HEK293 (cell line): ENCODE data around the gene FGF23.
A peak's percentile ranks its signal among the peaks of the same experiment; 100 is the strongest.

Experiments
- CTCF ChIA-PET: fragments of 350-600 bp; formaldehyde crosslinking; extraction: SDS; loops from one replicate; lab custom pipeline; 2021; ENCODE audit warnings: antibody characterized with exemption; lab: Yijun Ruan, JAX
- POLR2A ChIA-PET: fragments of 300-600 bp; formaldehyde crosslinking; extraction: SDS; loops from one replicate; lab custom pipeline; 2020; ENCODE audit warnings: antibody characterized with exemption, inconsistent platforms; lab: Yijun Ruan, JAX
- H3K27ac ChIP-seq: fragments of 200-500 bp; sonication (Bioruptor generic); 2 replicates; pipeline ENCODE4 v1.5.1; 2014; ENCODE audit warnings: low read depth, low read length, control low read depth, inconsistent platforms; ENCODE audit errors: extremely low read depth
- H3K36me3 ChIP-seq, 2 experiments: fragments of 200-500 bp in 1 of 2; sonication (Bioruptor generic) in 1 of 2; 1 replicate in 1 of 2; 2 replicates in 1 of 2; pipeline ENCODE4 v1.5.1; 2014 to 2017; ENCODE audit warnings: inconsistent platforms in 2 of 2, low read length in 2 of 2; ENCODE audit not compliant: control insufficient read depth in 2 of 2, insufficient read depth in 1 of 2
- H3K4me1 ChIP-seq: fragments of 200-500 bp; sonication (Bioruptor generic); 2 replicates; pipeline ENCODE4 v1.5.1; 2014; ENCODE audit warnings: mild to moderate bottlenecking, low read length, inconsistent platforms; ENCODE audit not compliant: control insufficient read depth, insufficient read depth
- H3K4me3 ChIP-seq: 2 replicates; pipeline ENCODE4 v1.5.1; 2011; ENCODE audit warnings: low read depth, mild to moderate bottlenecking, control low read depth, low read length, moderate library complexity
- H3K9me3 ChIP-seq: fragments of 200-500 bp; sonication (Bioruptor generic); 2 replicates; pipeline ENCODE4 v1.5.1; 2014; ENCODE audit warnings: low read depth, low read length, inconsistent platforms; ENCODE audit not compliant: control insufficient read depth, insufficient read depth
- GLI4 ChIP-seq: fragments of 450-650 bp; formaldehyde crosslinking; IDR thresholded peaks from 2 replicates; pipeline ENCODE4 v1.5.1; 2016; ENCODE audit warnings: missing biosample characterization, missing genetic modification characterization
- GLIS1 ChIP-seq: fragments of 450-650 bp; formaldehyde crosslinking; IDR thresholded peaks from 2 replicates; pipeline ENCODE4 v1.5.1; 2016; ENCODE audit warnings: missing biosample characterization, missing genetic modification characterization
- KLF17 ChIP-seq: fragments of 450-650 bp; formaldehyde crosslinking; IDR thresholded peaks from 2 replicates; pipeline ENCODE4 v1.5.1; 2016; ENCODE audit warnings: missing biosample characterization, missing genetic modification characterization
- MEIS1 ChIP-seq: sonication (generic); formaldehyde crosslinking; IDR thresholded peaks from 2 replicates; pipeline ENCODE4 v1.8.1; 2022; ENCODE audit warnings: missing genetic modification reagents, mild to moderate bottlenecking, borderline replicate concordance
- PRDM1 ChIP-seq: fragments of 450-650 bp; formaldehyde crosslinking; IDR thresholded peaks from 2 replicates; pipeline ENCODE4; 2016; ENCODE audit warnings: missing biosample characterization, missing genetic modification characterization
- PRDM6 ChIP-seq: fragments of 450-650 bp; formaldehyde crosslinking; IDR thresholded peaks from 2 replicates; pipeline ENCODE4 v1.5.1; 2017; ENCODE audit warnings: missing biosample characterization, missing genetic modification characterization
- TCF7L2 ChIP-seq: IDR thresholded peaks from 2 replicates; pipeline ENCODE4 v1.6.1; 2011; ENCODE audit warnings: low read depth, mild to moderate bottlenecking, inconsistent platforms, low read length, moderate library complexity, borderline replicate concordance
- TRIM28 ChIP-seq: IDR thresholded peaks from 2 replicates; pipeline ENCODE4 v1.6.1; 2011; ENCODE audit warnings: low read length, control low read depth, borderline replicate concordance
- YY1 ChIP-seq: fragments of 450-650 bp; formaldehyde crosslinking; IDR thresholded peaks from 2 replicates; pipeline ENCODE4 v1.5.1; 2018; ENCODE audit warnings: missing biosample characterization, missing genetic modification characterization
- YY2 ChIP-seq: fragments of 450-650 bp; formaldehyde crosslinking; IDR thresholded peaks from 2 replicates; pipeline ENCODE4 v1.5.1; 2016; ENCODE audit warnings: missing biosample characterization, missing genetic modification characterization
- ZBTB1 ChIP-seq: fragments of 450-650 bp; formaldehyde crosslinking; IDR thresholded peaks from 2 replicates; pipeline ENCODE4 v1.5.1; 2016; ENCODE audit warnings: missing biosample characterization, missing genetic modification characterization
- ZBTB10 ChIP-seq: fragments of 450-650 bp; formaldehyde crosslinking; IDR thresholded peaks from 2 replicates; pipeline ENCODE4 v1.5.1; 2016; ENCODE audit warnings: missing biosample characterization, missing genetic modification characterization
- ZFHX2 ChIP-seq: fragments of 450-650 bp; formaldehyde crosslinking; conservative IDR thresholded peaks from 2 replicates; pipeline ENCODE4 v1.5.1; 2016; ENCODE audit warnings: missing biosample characterization, missing genetic modification characterization
- ZNF138 ChIP-seq: fragments of 450-650 bp; formaldehyde crosslinking; IDR thresholded peaks from 2 replicates; pipeline ENCODE4 v1.5.1; 2016; ENCODE audit warnings: missing biosample characterization, missing genetic modification characterization, borderline replicate concordance
- ZNF146 ChIP-seq: fragments of 450-650 bp; formaldehyde crosslinking; IDR thresholded peaks from 2 replicates; pipeline ENCODE4 v1.5.1; 2016; ENCODE audit warnings: missing biosample characterization, missing genetic modification characterization
- ZNF174 ChIP-seq: fragments of 450-650 bp; formaldehyde crosslinking; IDR thresholded peaks from 2 replicates; pipeline ENCODE4 v1.5.0; 2017; ENCODE audit warnings: missing biosample characterization, mild to moderate bottlenecking, missing genetic modification characterization
- ZNF2 ChIP-seq: fragments of 450-650 bp; formaldehyde crosslinking; IDR thresholded peaks from 2 replicates; pipeline ENCODE4 v1.5.1; 2016; ENCODE audit warnings: missing biosample characterization, missing genetic modification characterization
- ZNF239 ChIP-seq: fragments of 450-650 bp; formaldehyde crosslinking; IDR thresholded peaks from 2 replicates; pipeline ENCODE4 v1.5.1; 2016; ENCODE audit warnings: missing biosample characterization, missing genetic modification characterization
- ZNF266 ChIP-seq: fragments of 450-650 bp; formaldehyde crosslinking; IDR thresholded peaks from 2 replicates; pipeline ENCODE4 v1.5.1; 2016; ENCODE audit warnings: missing biosample characterization, missing genetic modification characterization, low read depth
- ZNF350 ChIP-seq: fragments of 450-650 bp; formaldehyde crosslinking; IDR thresholded peaks from 2 replicates; pipeline ENCODE4 v1.5.0; 2017; ENCODE audit warnings: missing biosample characterization, mild to moderate bottlenecking, missing genetic modification characterization
- ZNF391 ChIP-seq: fragments of 450-650 bp; formaldehyde crosslinking; IDR thresholded peaks from 2 replicates; pipeline ENCODE4 v1.5.1; 2016; ENCODE audit warnings: low read depth, missing biosample characterization, missing genetic modification characterization, borderline replicate concordance
- ZNF404 ChIP-seq: fragments of 450-650 bp; formaldehyde crosslinking; IDR thresholded peaks from 2 replicates; pipeline ENCODE4 v1.5.1; 2017; ENCODE audit warnings: missing biosample characterization, missing genetic modification characterization
- ZNF513 ChIP-seq: fragments of 450-650 bp; IDR thresholded peaks from 2 replicates; pipeline ENCODE4 v1.5.1; 2018; ENCODE audit warnings: missing biosample characterization, missing genetic modification characterization
- ZNF660 ChIP-seq: fragments of 450-650 bp; IDR thresholded peaks from 2 replicates; pipeline ENCODE4 v1.5.1; 2018; ENCODE audit warnings: missing biosample characterization, mild to moderate bottlenecking, missing genetic modification characterization
- ZNF747 ChIP-seq: fragments of 450-650 bp; formaldehyde crosslinking; IDR thresholded peaks from 2 replicates; pipeline ENCODE4 v1.5.1; 2016; ENCODE audit warnings: missing biosample characterization, missing genetic modification characterization
- ZNF785 ChIP-seq: fragments of 450-650 bp; formaldehyde crosslinking; IDR thresholded peaks from 2 replicates; pipeline ENCODE4 v1.5.1; 2016; ENCODE audit warnings: missing biosample characterization, missing genetic modification characterization
- ZNF792 ChIP-seq: fragments of 450-650 bp; formaldehyde crosslinking; IDR thresholded peaks from 2 replicates; pipeline ENCODE4 v1.5.1; 2016; ENCODE audit warnings: missing biosample characterization, missing genetic modification characterization
- ZXDB ChIP-seq: fragments of 450-650 bp; formaldehyde crosslinking; IDR thresholded peaks from 2 replicates; pipeline ENCODE4 v1.5.1; 2016; ENCODE audit warnings: missing biosample characterization, missing genetic modification characterization

The FGF23 gene

GRCh38 chr12:4418913-4419312 lies 39.4 kb upstream of the FGF23 start:
- Histone ChIP-seq H3K27ac (no peak overlapping the region), H3K4me3 (no peak overlapping the region), H3K4me1 (no peaks in the 10 kb centered on the region), H3K9me3 (no peaks in the 10 kb centered on the region), H3K36me3 (no peaks in the 10 kb centered on the region)
- ChIA-PET POLR2A (no interaction called here), CTCF (no interaction called here)
- peak; percentile 98 for TF ChIP-seq PRDM1 (tag by site-specific recombination)
- no peak for TF ChIP-seq GLI4 (tag by site-specific recombination)

GRCh38 chr12:4417936-4418335 lies 38.4 kb upstream of the FGF23 start:
- no peak overlapping the region for H3K27ac ChIP-seq
- H3K4me3 ChIP-seq: no peak overlapping the region
- TF ChIP-seq GLIS1 (tag by site-specific recombination) (no peak), ZNF266 (no peak), YY1 (tag by site-specific recombination) (no peak), ZXDB (tag by site-specific recombination) (no peak), ZNF239 (tag by site-specific recombination) (no peak), ZNF146 (no peak), TRIM28 (no peak), ZNF785 (tag by site-specific recombination) (no peak)
- no peaks in the 10 kb centered on the region for H3K9me3 ChIP-seq
- ChIA-PET POLR2A (no interaction called here), CTCF (no interaction called here)
- no peaks in the 10 kb centered on the region for H3K4me1 ChIP-seq
- no peaks in the 10 kb centered on the region for H3K36me3 ChIP-seq

- no peaks in the 10 kb centered on the region for H3K4me1 ChIP-seq
- POLR2A ChIA-PET: no interaction called here
- CTCF ChIA-PET: interaction anchor here (0.6 to 0.9 kb wide), 3 partner anchors 82 to 170 kb away, joined by 4 to 5 read pairs (median 5); no protein-coding TSS in a partner anchor
Observed at GRCh38 chr12:4417455-4417854, 37.9 kb upstream of the FGF23 start.

GRCh38 chr12:4416276-4416675 lies 36.8 kb upstream of the FGF23 start:
- POLR2A ChIA-PET: no interaction called here
- Histone ChIP-seq H3K9me3 (no peaks in the 10 kb centered on the region), H3K4me3 (no peak overlapping the region), H3K27ac (no peak overlapping the region), H3K4me1 (no peaks in the 10 kb centered on the region), H3K36me3 (no peaks in the 10 kb centered on the region)
- CTCF ChIA-PET: interaction anchor here (0.6 kb wide), 2 partner anchors 11 to 1026 kb away, joined by 3 read pairs; no protein-coding TSS in a partner anchor
- TF ChIP-seq ZBTB1 (tag by site-specific recombination): no peak
- TF ChIP-seq KLF17: no peak
- TF ChIP-seq PRDM6: no peak
- TF ChIP-seq ZNF404 (tag by site-specific recombination): no peak
- TF ChIP-seq ZBTB10 (tag by site-specific recombination): no peak
- TF ChIP-seq ZFHX2 (tag by site-specific recombination): no peak
- no peak for TF ChIP-seq ZNF138
- no peak for TF ChIP-seq ZNF660 (tag by site-specific recombination)

More at GRCh38 chr12:4417455-4417854, 37.9 kb upstream of the FGF23 start:
- TF ChIP-seq ZNF513 (no peak), ZNF747 (tag by site-specific recombination) (no peak), ZNF391 (tag by site-specific recombination) (no peak), ZNF174 (tag by site-specific recombination) (no peak), MEIS1 (CRISPR knock-in tag) (no peak), ZNF2 (no peak), TCF7L2 (no peak), ZNF792 (tag by site-specific recombination) (no peak), ZNF350 (tag by site-specific recombination) (no peak), YY2 (tag by site-specific recombination) (no peak)
- no peak overlapping the region for H3K4me3 ChIP-seq
- H3K9me3 ChIP-seq: no peaks in the 10 kb centered on the region
- no peak overlapping the region for H3K27ac ChIP-seq
- no peaks in the 10 kb centered on the region for H3K36me3 ChIP-seq
